Ishikawa (cell line): ENCODE results near the gene PRPH.

Source experiments
- CEBPB ChIP-seq: IDR thresholded peaks from 2 replicates; pipeline ENCODE4 v1.6.1; 2012
- CREB1 ChIP-seq: IDR thresholded peaks from 2 replicates; pipeline ENCODE4 v1.6.1; 2012; ENCODE audit warnings: low read depth
- EGR1 ChIP-seq: IDR thresholded peaks from 2 replicates; pipeline ENCODE4 v1.6.1; 2012
- EP300 ChIP-seq: IDR thresholded peaks from 2 replicates; pipeline ENCODE4 v1.6.1; 2012; ENCODE audit warnings: borderline replicate concordance
- FOXM1 ChIP-seq: IDR thresholded peaks from 2 replicates; pipeline ENCODE4 v1.6.1; 2012; ENCODE audit warnings: low read depth, borderline replicate concordance
- MAX ChIP-seq: IDR thresholded peaks from 2 replicates; pipeline ENCODE4 v1.6.1; 2012
- RAD21 ChIP-seq: IDR thresholded peaks from 2 replicates; pipeline ENCODE4 v1.6.1; 2012; ENCODE audit warnings: low read depth
- REST ChIP-seq: IDR thresholded peaks from 2 replicates; pipeline ENCODE4 v1.6.1; 2012; ENCODE audit warnings: low read depth, mild to moderate bottlenecking
- TAF1 ChIP-seq: IDR thresholded peaks from 2 replicates; pipeline ENCODE4 v1.6.1; 2012; ENCODE audit warnings: low read depth, mild to moderate bottlenecking
- TCF12 ChIP-seq: IDR thresholded peaks from 2 replicates; pipeline ENCODE4 v1.6.1; 2012; ENCODE audit warnings: low read depth
- TEAD4 ChIP-seq: IDR thresholded peaks from 2 replicates; pipeline ENCODE4 v1.6.1; 2012
- USF1 ChIP-seq: IDR thresholded peaks from 2 replicates; pipeline ENCODE4 v1.6.1; 2012
- YY1 ChIP-seq: IDR thresholded peaks from 2 replicates; pipeline ENCODE4 v1.6.1; 2012; ENCODE audit warnings: low read depth
- ZBTB7A ChIP-seq: IDR thresholded peaks from 2 replicates; pipeline ENCODE4 v1.6.1; 2012; ENCODE audit warnings: low read depth

- TF ChIP-seq CREB1 (no peak), REST (no peak), TEAD4 (no peak), EP300 (no peak), TCF12 (no peak), TAF1 (no peak), USF1 (no peak), YY1 (no peak), RAD21 (no peak), FOXM1 (no peak), EGR1 (peak; percentile 73), MAX (0 out of 2 replicates have a peak, but pooled peaks have one; percentile 3), ZBTB7A (peak; percentile 80), CEBPB (no peak)
Observed at GRCh38 chr12:49345825-49346658, 51.1 kb downstream of the PRPH start.
